ENCODE measurements around the gene CD19.
"Not testable (repeated sequence)": the region's sequence is repeated elsewhere in the genome, so short reads cannot be mapped to it uniquely, and the experiment has no call there.

CD19 gene

DNA sequence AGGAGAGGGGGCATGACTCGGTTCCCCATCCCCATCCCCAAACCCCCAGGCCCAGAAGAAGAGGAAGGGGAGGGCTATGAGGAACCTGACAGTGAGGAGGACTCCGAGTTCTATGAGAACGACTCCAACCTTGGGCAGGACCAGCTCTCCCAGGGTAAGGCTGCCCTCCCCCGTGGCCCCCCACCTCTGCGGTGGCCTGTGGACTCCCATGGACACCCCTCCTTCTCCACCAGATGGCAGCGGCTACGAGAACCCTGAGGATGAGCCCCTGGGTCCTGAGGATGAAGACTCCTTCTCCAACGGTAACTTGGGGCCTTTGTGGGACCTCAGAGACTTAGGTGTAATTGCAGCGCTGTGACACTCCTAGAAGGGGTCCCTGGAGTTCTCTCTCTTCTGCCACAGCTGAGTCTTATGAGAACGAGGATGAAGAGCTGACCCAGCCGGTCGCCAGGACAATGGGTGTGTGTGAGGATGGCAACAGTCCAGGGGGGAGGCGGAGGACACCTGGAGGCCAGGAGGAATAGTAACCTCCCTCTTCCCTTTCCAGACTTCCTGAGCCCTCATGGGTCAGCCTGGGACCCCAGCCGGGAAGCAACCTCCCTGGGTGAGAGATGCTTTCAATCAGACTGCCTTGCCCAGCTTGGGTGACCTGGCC, 5.6 kb downstream of the CD19 start:
- DNase-seq = no peak

DNA sequence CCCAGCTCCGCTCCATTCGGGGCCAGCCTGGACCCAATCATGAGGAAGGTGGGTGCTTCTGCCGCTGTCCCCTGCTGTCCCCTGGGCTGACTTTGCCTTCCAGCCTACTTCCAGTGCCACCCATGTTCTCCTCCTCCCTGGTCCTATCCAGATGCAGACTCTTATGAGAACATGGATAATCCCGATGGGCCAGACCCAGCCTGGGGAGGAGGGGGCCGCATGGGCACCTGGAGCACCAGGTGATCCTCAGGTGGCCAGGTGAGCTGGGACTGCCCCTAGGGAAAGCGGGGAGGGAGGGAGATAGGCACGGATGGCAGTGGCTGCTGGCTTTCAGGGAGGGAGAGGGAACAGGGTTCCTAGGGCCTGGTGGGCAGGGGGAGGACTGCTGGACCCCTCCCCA, 7.0 kb downstream of the CD19 start:
- DNase-seq = no peak

DNA sequence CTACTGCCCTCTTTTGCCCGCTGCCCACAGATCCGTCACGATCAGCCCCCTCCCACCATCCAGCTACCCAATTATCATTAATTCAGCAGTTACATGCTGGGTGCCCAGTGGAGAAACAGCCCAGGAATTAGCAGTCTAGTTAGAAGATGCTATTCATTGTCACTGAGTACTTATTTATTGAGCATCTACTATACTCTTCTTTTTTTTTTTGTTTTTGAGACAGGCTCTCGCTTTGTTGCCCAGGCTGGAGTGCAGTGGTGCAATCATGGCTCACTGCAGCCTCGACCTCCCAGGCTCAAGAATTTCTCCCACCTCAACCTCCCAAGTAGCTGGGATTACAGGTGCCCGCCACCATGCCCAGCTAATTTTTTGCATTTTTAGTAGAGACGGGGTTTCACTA, 8.1 kb downstream of the CD19 start:
- not testable (repeated sequence) for DNase-seq

DNA sequence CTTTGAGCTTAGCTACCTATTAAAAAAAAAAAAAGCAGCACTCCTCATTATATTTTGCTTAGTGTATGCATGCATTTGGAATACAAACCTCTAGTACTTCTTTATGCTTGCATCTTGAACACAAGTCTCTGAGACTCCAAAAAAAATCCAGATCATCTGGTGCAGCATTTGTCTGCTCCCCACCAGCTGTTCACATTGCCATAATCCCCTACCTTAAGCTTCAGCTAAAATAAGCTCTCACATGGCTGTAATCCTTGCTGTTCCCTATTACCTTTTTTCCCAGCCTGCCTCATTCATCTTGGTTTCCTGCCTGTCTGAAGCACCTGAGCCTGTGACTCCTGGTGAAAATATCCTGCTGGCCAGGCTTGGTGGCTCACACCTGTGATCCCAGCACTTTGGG, 11.5 kb downstream of the CD19 start:
- no peak for DNase-seq

DNA sequence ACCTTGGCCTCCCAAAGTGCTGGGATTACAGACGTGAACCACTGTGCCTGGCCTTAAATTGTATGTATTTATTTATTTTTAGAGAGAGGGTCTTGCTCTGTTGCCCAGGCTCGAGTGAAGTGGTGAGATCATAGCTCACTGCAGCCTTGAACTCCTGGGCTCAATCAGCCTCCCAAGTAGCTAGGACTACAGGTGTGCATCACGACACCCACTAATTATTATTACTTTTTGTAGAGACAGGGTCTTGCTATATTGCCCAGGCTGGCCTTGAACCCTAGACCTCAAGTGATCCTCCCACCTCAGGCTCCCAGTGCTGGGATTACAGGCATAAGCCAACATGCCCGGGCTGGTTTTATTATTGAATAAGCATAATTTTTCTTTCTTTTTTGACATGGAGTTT, 14.9 kb downstream of the CD19 start:
- no peak for DNase-seq

DNA sequence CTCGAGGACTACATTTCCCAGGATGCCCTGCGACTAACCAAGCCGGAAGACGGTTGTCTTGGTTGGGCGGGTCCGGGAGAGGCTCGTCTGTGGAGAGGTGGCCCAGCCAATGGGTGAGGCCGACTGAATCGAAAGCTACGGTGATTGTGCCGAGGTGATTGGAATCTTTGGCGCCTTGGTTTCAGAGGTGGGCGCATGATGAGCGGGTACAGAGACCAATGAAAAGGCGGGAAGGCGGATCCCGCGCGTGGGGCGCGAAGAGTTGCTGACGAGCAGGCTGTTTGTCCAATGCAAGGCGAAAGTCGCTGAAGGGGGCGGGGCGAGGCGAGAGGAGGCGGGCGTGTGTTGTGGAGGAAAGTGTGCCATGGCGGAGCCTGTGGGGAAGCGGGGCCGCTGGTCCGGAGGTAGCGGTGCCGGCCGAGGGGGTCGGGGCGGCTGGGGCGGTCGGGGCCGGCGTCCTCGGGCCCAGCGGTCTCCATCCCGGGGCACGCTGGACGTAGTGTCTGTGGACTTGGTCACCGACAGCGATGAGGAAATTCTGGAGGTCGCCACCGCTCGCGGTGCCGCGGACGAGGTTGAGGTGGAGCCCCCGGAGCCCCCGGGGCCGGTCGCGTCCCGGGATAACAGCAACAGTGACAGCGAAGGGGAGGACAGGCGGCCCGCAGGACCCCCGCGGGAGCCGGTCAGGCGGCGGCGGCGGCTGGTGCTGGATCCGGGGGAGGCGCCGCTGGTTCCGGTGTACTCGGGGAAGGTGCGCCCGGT, 19.1 kb downstream of the CD19 start, which contains the start of gene NFATC2IP:
NFATC2IP (plus strand) TSS at position 290 of the 762 bp plus-strand sequence; CDS start at position 365, 75 bp downstream.
- DNase-seq = peak; percentile 96 to 98

DNA sequence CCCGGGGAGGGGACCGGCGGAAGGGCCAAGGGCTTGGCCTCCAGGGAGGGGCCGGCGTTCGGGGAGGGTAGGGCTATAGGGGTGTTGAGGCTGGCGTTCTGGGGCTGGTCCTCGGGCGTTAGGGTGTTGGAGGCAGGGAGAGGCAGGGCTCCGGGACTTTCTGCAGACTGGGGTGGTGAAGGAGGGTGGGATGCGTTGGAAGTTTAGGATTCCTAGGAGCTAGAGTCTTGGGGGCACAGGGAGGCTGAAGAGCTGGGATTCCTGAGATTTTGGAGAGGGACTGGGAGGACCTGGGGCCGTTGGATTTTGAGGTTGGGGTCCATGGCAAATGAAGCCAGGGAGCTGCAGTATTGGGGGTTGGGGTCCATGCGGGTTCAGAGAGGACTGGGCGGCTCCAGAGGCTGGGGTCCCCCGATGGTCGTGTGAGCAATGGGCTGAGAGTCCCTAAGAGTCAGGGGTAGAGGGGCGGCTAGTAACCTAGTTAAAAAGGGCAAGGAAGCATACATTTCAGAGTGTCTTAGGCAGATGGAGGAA, 19.7 kb downstream of the CD19 start:
- no peak for DNase-seq

DNA sequence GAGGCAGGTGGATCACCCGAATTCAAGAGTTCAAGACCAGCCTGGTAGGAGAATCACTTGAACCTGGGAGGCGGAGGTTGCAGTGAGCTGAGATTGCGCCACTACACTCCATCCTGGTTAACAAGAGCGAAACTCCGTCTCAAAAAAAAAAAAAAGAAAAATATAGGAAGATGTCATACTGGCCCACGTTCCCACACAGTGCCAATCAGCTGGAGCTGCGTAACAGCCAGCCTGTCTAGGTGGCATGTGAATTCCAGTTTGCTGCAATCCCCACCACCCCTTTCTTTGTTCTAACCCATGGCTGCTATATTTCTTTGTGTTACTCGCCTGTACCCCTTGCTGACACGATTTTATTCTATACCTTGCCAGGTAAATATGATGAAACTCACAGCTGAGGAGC, 26.4 kb downstream of the CD19 start:
- DNase-seq = no peak

DNA sequence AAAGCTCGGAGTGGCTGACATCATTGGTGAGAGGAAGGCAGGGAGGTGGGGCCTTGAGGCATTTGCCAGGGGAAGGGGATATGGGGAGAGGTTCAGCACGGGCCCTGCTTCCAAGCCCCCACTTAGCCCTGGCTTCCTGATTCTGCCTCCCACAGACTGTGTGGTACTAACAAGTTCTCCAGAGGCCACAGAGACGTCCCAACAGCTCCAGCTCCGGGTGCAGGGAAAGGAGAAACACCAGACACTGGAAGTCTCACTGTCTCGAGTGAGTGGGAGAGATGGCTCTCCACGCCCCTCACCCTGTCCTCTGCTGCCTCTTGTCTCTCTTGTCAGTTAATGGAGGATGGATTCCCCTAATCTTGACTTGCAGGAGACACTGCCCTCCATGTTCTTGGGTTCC, 27.1 kb downstream of the CD19 start:
- no peak for DNase-seq

DNA sequence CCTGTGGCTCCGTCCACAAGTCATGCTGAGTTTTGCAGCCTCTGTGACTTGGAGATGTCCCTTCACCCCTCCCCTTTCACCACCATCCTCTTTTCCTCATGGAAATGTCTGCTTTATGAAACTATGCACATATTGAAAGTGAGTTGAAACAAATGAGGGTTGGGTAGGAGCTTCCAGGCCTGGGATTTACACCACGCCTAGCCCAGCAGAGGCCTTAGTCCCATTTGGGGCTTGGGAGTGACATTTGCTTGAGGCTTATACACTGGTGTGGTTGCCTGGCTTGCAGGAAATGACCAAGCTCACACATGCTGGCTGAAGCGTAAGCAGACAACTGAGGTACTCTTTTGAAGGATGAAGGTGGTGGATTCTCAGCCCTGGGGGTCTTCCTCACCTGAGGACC, 32.3 kb downstream of the CD19 start:
- DNase-seq = no peak

DNA sequence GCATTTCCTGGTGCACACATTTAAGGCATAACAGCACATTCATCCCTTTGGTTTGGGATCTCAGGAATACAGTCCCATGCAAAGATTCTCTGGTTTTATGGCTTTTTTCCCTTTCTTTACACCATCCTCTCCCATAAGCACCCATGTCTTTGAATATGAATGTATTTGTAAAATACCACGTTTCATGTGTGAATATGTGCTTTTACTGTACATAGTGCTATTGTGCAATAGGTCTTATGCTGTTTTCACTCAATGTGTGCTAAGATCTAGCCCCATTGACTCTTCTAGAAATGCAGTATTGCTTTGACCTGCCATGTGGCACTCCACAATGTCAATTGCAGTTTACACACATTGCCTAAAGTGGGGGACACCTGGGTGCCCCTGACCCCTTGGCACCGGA, 32.7 kb downstream of the CD19 start:
- DNase-seq = no peak

DNA sequence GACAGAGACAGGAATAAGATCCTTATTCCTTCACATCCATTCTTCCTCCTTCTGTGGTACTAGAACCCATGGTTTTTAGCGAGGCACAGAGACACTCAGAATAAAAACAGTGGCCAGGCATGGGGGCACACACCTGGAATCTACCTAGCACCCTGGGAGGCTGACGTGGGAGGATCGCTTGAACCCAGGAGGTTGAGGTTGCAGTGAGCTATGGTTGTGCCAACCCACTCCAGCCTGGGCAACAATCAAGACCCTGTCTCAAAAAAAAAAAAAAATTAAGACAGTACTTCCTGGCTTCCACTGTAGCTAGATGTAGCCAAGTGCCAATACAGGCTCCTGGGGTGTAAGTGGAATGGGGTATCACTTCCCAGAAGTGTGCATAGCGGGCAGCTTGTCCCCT, 35.4 kb downstream of the CD19 start:
- DNase-seq = no peak

DNA sequence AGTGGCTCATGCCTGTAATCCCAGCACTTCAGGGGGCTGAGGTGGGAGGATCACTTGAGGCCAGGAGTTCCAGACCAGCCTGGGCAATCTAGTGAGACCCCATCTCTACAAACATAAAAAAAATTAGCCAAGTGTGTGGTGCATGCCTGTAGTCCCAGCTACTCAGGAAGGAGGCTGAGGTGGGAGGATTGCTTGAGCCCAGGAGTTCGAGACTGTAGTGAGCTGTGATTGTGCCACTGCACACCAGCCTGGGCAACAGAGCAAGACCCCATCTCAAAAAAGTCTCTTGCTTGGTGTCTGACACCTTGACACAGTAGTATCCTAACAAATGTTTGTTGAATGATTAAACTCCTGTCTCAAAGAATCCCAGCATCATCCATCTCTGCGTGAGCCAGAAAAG, 37.9 kb downstream of the CD19 start:
- not testable (repeated sequence) for DNase-seq

DNA sequence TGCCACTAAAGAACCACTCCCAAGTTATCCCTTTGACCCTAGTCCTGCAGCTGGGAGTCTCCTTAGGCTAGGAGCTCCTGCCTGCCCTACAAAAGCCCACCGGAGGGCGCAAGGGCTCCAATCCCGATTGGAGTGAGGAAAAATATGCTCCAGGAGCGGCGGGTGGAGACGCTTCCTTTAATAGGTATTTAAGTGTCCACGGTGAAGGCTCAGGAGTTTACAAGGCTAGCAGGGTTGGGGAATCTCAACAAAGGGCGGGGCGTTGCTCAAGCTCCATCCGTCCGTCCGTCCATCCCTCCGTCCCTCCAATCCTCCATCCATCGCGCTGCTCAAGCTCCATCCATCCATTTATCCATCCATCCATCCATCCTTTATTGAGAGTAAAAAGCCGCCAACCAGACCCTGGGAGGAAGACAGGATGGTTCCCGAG, 42.3 kb downstream of the CD19 start:
- peak; percentile 45 to 47 for DNase-seq

DNA sequence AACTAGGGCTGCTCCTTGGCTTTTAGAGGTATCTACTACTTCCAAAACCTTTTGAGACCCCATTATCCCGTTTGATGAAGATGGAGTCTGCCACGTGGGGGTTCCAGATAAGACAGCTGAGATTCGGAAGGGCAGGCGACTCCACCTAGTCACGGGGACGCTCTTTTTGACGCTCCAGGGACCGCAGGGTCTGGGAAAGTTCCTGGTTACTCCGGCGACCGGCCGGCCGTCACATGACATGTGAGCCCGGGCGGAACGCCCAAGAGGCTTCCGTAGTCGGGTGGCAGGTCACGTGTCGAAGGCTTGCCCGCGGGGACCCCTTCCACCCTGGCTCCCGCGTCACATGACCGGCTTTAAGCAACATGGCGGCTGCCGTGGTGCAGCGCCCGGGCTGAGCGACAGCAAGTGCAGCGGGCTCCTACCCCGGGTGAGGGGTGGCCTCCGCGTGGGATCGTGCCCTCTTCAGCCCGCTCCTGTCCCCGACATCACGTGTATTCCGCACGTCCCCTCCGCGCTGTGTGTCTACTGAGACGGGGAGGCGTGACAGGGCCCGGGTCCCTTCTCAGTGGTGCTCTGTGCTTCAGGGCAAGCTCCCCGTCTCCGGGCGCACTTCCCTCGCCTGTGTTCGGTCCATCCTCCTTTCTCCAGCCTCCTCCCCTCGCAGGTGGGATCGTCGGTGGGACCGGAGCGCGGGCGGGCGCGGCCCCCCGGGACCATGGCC, 42.8 kb downstream of the CD19 start, which contains the start of gene SPNS1:
SPNS1 (plus strand) TSS at position 342 of the 721 bp plus-strand sequence; CDS start at position 716, 374 bp downstream.
- peak; percentile 86 to 90 for DNase-seq

DNA sequence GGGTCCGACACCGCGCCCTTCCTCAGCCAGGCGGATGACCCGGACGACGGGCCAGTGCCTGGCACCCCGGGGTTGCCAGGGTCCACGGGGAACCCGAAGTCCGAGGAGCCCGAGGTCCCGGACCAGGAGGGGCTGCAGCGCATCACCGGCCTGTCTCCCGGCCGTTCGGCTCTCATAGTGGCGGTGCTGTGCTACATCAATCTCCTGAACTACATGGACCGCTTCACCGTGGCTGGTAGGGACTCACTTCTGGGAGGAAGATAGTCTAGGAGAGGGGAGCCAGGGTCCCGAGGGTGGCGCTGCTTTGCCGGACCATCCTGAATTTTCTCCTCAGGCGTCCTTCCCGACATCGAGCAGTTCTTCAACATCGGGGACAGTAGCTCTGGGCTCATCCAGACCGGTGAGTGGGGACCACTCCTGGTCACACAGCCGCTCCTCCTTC, 43.4 kb downstream of the CD19 start:
- DNase-seq = no peak

DNA sequence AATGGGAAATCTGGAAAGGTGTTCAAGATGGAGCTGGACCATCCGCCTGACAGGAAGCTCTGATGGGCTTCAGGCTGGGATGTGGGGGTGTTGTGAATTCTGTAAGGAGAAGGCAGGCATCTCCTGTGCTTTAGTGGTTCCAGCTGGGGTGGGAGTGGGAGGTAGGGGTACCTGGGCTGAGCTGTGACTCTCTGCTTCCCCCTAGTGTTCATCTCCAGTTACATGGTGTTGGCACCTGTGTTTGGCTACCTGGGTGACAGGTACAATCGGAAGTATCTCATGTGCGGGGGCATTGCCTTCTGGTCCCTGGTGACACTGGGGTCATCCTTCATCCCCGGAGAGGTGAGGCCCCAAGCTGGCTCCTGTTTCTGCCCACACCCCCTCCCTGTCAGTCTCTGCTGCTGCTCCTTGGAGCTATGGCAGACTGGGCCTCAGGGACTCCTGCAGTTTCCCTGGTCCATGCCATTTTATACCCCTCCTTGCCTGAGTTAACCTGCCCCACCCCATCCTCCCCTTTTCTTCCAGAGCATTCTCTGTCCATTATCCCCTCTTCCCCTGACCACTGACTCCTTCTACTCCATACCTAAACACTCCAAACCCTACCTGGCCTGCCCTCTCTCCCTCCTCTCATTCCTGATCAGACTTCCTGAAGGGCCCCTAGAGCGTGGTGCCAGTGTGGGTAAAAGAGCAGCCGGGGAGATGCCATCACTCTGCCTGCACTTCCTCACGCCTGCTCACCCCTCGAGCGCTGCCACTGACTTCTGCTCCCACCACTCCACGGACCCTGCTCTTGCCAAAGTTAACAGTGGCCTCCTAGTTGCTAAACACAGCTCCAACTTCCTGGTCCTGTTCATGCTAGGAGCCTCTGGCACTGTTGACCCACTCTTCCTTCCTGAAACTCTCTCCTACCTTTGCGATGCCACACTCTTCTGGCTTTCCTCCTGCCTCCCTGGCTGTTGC, 46.2 kb downstream of the CD19 start:
- peak in 1 of 2 experiments; percentile 4 for DNase-seq

DNA sequence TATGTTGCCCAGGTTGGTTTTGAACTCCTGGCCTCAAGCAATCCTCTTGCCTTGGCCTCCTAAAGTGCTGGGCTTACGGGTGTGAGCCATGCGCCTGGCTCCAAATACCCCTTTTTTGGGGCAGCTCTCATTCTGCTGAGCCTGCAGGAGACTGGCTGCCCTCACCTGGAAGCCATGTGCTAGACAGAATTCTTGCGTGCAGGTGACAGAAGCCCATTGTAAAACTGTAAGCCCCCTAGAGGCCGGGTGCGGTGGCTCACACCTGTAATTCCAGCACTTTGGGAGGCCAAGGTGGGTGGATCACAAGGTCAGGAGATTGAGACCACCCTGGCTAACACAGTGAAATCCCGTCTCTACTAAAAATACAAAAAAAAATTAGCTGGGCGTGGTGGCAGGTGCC, 48.6 kb downstream of the CD19 start:
- DNase-seq = not testable (repeated sequence)

DNA sequence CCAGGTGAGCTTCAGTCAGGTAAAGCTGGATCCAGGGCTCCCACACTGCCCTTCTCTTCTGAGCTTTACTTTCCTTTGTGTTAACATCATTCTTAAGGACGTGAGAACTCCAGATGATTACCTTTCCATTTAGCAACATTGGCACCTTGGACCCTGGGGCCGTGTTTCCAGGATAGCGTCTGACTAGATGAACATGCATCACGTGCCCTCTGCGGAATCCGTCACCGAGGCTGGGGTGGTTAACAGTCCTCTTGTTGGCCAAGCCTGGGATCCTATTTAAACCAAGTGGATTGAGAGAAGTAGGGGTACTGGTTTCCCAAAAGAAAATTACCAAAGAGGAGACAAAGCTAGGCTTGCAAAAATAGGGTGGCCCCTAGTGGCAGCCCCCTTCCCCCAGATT, 49.2 kb downstream of the CD19 start:
- no peak for DNase-seq

DNA sequence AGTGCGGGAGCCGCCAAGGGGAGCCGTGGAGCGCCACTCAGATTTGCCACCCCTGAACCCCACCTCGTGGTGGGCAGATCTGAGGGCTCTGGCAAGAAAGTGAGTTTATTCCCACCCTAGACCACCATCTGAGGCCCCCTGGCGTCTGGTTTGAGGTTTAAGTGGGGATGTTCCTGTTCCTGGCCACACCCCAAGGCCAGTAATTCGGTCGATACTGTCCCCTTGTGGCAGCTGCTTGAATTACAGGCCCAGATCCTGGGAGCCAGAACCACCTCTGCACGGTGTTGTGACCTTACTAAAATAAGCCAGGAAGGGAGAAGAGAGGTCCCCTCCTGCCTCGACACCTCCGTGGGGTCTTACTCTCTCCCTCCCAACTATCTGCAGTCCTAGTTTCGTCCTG, 49.7 kb downstream of the CD19 start:
- DNase-seq = no peak

DNA sequence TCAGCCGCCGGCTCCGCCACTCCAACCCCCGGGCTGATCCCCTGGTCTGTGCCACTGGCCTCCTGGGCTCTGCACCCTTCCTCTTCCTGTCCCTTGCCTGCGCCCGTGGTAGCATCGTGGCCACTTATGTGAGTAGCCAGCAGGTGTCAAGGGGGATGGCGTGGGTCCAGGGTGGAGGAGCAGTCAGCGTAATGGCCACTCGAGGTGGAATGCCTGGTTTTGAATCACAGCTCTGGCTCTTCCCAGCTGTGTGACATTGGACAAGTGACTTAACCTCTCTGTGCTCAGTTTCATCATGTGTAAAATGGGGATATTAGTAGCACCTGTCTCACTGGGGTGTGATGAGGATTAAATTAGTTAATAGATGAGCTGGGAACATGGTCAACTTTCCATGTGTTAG, 50.6 kb downstream of the CD19 start:
- no peak for DNase-seq

DNA sequence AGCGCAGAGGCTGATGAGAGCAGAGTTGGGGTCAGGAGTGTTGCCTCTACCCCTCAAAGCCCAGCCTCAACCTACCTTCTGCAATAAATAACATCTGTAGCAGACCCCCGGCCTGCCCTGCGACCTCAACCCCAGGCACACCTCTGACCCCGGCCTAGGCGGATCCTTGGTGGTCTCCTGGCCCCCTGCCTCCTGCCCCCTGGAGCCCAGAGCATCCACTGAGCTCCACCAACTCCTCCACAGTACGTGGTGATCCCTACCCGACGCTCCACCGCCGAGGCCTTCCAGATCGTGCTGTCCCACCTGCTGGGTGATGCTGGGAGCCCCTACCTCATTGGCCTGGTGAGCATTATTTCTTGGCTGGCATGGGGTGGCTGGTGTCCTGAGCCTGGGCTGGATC, 51.2 kb downstream of the CD19 start:
- DNase-seq = no peak

Data from NCI-H2081 (cell line).